HCT116 (cell line): ENCODE results near the gene FAM47E. TPM values are rescaled to one million over a fixed set of nuclear protein-coding genes. Genes with fewer than 3 reads are reported as not detected.

ENCODE experiments used
- ATAC-seq: fragments of 200-7000 bp; cut with Tn5 transposase; 2 replicates; pipeline ENCODE4 v1.9.1; 2020; ENCODE audit warnings: mild to moderate bottlenecking, moderate library complexity
- BruUV-seq: library from RNA; stranded (reverse); fragments of 400-500 nt; replicated peaks from 2 replicates; lab custom pipeline; 2021; lab: Mats Ljungman, UMichigan
- CTCF ChIA-PET: fragments of 300-600 bp; sonication (Branson Sonifier 250); formaldehyde crosslinking; loops from one replicate; lab custom pipeline; 2021; ENCODE audit warnings: antibody characterized with exemption; lab: Charles Lee
- POLR2A ChIA-PET: fragments of 300-600, 350-600 bp; sonication (Branson Sonifier 250); formaldehyde crosslinking; loops from one replicate; lab custom pipeline; 2021; ENCODE audit warnings: antibody characterized with exemption; lab: Charles Lee
- RAD21 ChIA-PET, 2 experiments: fragments of 300-600 bp; sonication (Branson Sonifier 250); formaldehyde crosslinking; loops; one replicate each; lab custom pipeline; 2023; ENCODE audit warnings: low total read pairs in 2 of 2; ENCODE audit not compliant: uncharacterized antibody in 2 of 2, unreplicated experiment in 2 of 2, low non-redundant PET in 1 of 2; lab: Charles Lee
- DNase-seq: peaks from one replicate; pipeline ENCODE4 v3.0.0-alpha.2; 2010; ENCODE audit warnings: low read depth, low spot score
- H2AFZ ChIP-seq: fragments of 200-600 bp; shearing (Covaris generic), sonication (generic); 2 replicates; pipeline ENCODE4 v1.6.1; 2017; ENCODE audit warnings: low read depth, mixed run types, mixed read lengths, antibody characterized with exemption, low read length; ENCODE audit not compliant: poor library complexity, severe bottlenecking
- H3K27ac ChIP-seq: 2 replicates; pipeline ENCODE4 v1.5.1; 2012; ENCODE audit warnings: low read depth, low read length
- H3K27me3 ChIP-seq: fragments of 200-600 bp; sonication (generic); 2 replicates; pipeline ENCODE4 v1.6.1; 2016; ENCODE audit warnings: mixed run types, low read length, mixed read lengths; ENCODE audit not compliant: insufficient read depth
- H3K36me3 ChIP-seq, 2 experiments: fragments of 200-500 bp in 1 of 2; fragments of 200-600 bp in 1 of 2; sonication (Bioruptor generic) in 1 of 2; sonication (generic) in 1 of 2; 2 replicates each; pipeline versions ENCODE4 v1.5.1 to v1.6.1; 2014 to 2016; ENCODE audit warnings: low read length in 2 of 2, inconsistent platforms in 1 of 2, mixed read lengths in 1 of 2, mixed run types in 1 of 2; ENCODE audit not compliant: insufficient read depth in 2 of 2, control insufficient read depth in 1 of 2
- H3K4me1 ChIP-seq, 2 experiments: fragments of 200-600 bp in 1 of 2; sonication (generic) in 1 of 2; 2 replicates each; pipeline versions ENCODE4 v1.5.1 to v1.6.1; 2012 to 2017; ENCODE audit warnings: low read length in 2 of 2, inconsistent platforms in 1 of 2, mild to moderate bottlenecking in 1 of 2, mixed read lengths in 1 of 2, mixed run types in 1 of 2, moderate library complexity in 1 of 2; ENCODE audit not compliant: insufficient read depth in 2 of 2, control insufficient read depth in 1 of 2
- H3K4me2 ChIP-seq: fragments of 200-600 bp; sonication (generic); 2 replicates; pipeline ENCODE4 v1.6.1; 2017; ENCODE audit warnings: mixed run types, low read length, mixed read lengths
- H3K4me3 ChIP-seq, 2 experiments: fragments of 200-600 bp in 1 of 2; sonication (generic) in 1 of 2; replicated peaks in 1 of 2; 2 replicates each; pipeline ENCODE4 v1.5.1; 2011 to 2016; ENCODE audit warnings: low read length in 2 of 2, control low read depth in 1 of 2, low read depth in 1 of 2, mild to moderate bottlenecking in 1 of 2, mixed read lengths in 1 of 2, mixed run types in 1 of 2
- H3K79me2 ChIP-seq: fragments of 200-600 bp; sonication (generic); 2 replicates; pipeline ENCODE4 v1.6.1; 2017; ENCODE audit warnings: mild to moderate bottlenecking, mixed run types, low read length, moderate library complexity, mixed read lengths; ENCODE audit not compliant: insufficient read depth
- H3K9ac ChIP-seq: fragments of 200-600 bp; sonication (generic); 2 replicates; pipeline ENCODE4 v1.6.1; 2016; ENCODE audit warnings: low read length, mixed read lengths
- H3K9me2 ChIP-seq: fragments of 200-600 bp; sonication (generic), shearing (Covaris generic); 2 replicates; pipeline ENCODE4 v1.6.1; 2017; ENCODE audit warnings: mixed run types, mild to moderate bottlenecking, moderate library complexity; ENCODE audit not compliant: insufficient read depth
- H3K9me3 ChIP-seq, 2 experiments: fragments of 200-500 bp in 1 of 2; fragments of 200-600 bp in 1 of 2; sonication (Bioruptor generic) in 1 of 2; sonication (generic) in 1 of 2; 2 replicates each; pipeline ENCODE4 v1.6.1; 2014 to 2017; ENCODE audit warnings: low read length in 2 of 2, mixed read lengths in 2 of 2, inconsistent platforms in 1 of 2, low read depth in 1 of 2, mild to moderate bottlenecking in 1 of 2, mixed run types in 1 of 2, moderate library complexity in 1 of 2; ENCODE audit not compliant: control insufficient read depth in 1 of 2, insufficient read depth in 1 of 2
- H4K20me1 ChIP-seq: fragments of 200-600 bp; sonication (generic), shearing (Covaris generic); 2 replicates; pipeline ENCODE4 v1.6.1; 2017; ENCODE audit warnings: mixed run types, mild to moderate bottlenecking, moderate library complexity; ENCODE audit not compliant: insufficient read depth
- ATF3 ChIP-seq: IDR thresholded peaks from 2 replicates; pipeline ENCODE4 v1.6.1; 2012
- CEBPB ChIP-seq: IDR thresholded peaks from 2 replicates; pipeline ENCODE4 v1.6.1; 2012; ENCODE audit warnings: low read depth
- ELF1 ChIP-seq: IDR thresholded peaks from 2 replicates; pipeline ENCODE4 v1.6.1; 2012; ENCODE audit warnings: low read depth, borderline replicate concordance
- POLR2A ChIP-seq: IDR thresholded peaks from 2 replicates; pipeline ENCODE4 v1.7.0; 2011; ENCODE audit warnings: borderline replicate concordance; ENCODE audit not compliant: insufficient read depth, insufficient read length; ENCODE audit errors: extremely low read depth
- POLR2AphosphoS5 ChIP-seq: IDR thresholded peaks from 2 replicates; pipeline ENCODE4 v1.6.1; 2011; ENCODE audit warnings: mild to moderate bottlenecking, low read depth, low read length, moderate library complexity
- SRF ChIP-seq: IDR thresholded peaks from 2 replicates; pipeline ENCODE4 v1.6.1; 2012; ENCODE audit warnings: low read depth
- YY1 ChIP-seq: IDR thresholded peaks from 2 replicates; pipeline ENCODE4 v1.6.1; 2011; ENCODE audit warnings: low read length, low read depth, moderate library complexity, mild to moderate bottlenecking; ENCODE audit not compliant: insufficient replicate concordance; ENCODE audit errors: extremely low read depth
- intact Hi-C: fragments of 100-400 bp; cut with micrococcal nuclease; formaldehyde crosslinking; loops from 2 replicates; pipeline ENCODE4 v1.10.0; 2022
- total RNA-seq: library from RNA; stranded (reverse); gene quantifications from one replicate; pipeline ENCODE4 v1.2.1, GENCODE V29; 2021; ENCODE audit not compliant: unreplicated experiment

Gene FAM47E
- total RNA-seq, 1 experiment from 2014 or later, result 0.91 TPM

DNA sequence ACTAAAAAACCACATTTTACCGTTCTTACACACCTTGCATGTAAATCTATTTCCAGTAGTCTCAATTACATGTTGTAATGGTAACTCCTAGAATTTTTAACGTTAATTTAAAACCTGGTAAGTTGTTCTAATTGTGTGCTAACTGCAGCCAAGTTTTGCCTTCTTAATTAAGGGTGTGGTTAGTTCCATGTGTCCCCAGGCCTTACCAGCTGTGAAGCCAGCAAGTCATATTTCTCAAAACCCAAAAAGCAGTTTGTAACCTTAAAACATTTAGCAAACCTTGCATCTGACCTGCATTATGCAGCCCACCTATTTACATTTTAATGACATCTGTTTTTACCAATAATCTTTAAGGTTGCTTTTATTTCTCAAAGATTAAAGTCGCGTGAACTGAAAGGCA lies 18.4 kb upstream of the FAM47E start:
- BruUV-seq, result TSS peak; percentile 59
- peak overlapping the region; percentile 87 for H3K4me2 ChIP-seq
- ATAC-seq (no peak), DNase-seq (no peak)
- H3K9me2 ChIP-seq, result no peaks in the 10 kb centered on the region
- peak overlapping the region; percentile 85 to 91 for H3K4me3 ChIP-seq
- H3K9me3 ChIP-seq, result peaks cover 4 to 23% of the 10 kb centered on the region in 2 experiments; a peak in 3 of 4 replicates
- no peak for TF ChIP-seq CEBPB
- TF ChIP-seq POLR2AphosphoS5, result no peak
- no peak for TF ChIP-seq SRF
- H2AFZ ChIP-seq, result no peak overlapping the region
- intact Hi-C loops, result no loop called here
- H3K27ac ChIP-seq, result no peak overlapping the region
- peaks cover 0 to 33% of the 10 kb centered on the region in 2 experiments; a peak in 3 of 4 replicates for H3K36me3 ChIP-seq
- peaks cover 17 to 26% of the 10 kb centered on the region in 2 experiments for H3K4me1 ChIP-seq
- peak overlapping the region; percentile 72 for H3K9ac ChIP-seq
- H3K27me3 ChIP-seq, result no peaks in the 10 kb centered on the region
- POLR2A ChIA-PET, result no interaction called here
- peaks cover 54% of the 10 kb centered on the region for H3K79me2 ChIP-seq
- RAD21 ChIA-PET, result no interaction called here
- CTCF ChIA-PET, result no interaction called here
- H4K20me1 ChIP-seq, result no peaks in the 10 kb centered on the region

GRCh38 chr4:76233529-76233928 lies 18.0 kb upstream of the FAM47E start:
- Histone ChIP-seq H3K9ac (peak overlapping the region; percentile 72), H3K4me1 (peaks cover 17 to 26% of the 10 kb centered on the region in 2 experiments)
- BruUV-seq, result no TSS peak
- POLR2A ChIA-PET, result no interaction called here
- peak; percentile 30; the same call in 1 of the 2 replicates for ATAC-seq
- TF ChIP-seq ELF1 (no peak), POLR2A (no peak), YY1 (no peak), ATF3 (no peak)
- TF ChIP-seq, all 23 proteins: peak for 0
- Histone ChIP-seq H3K4me3 (peak overlapping the region; percentile 85 to 91), H3K27ac (peak overlapping the region; percentile 67; the same call in 1 of the 2 replicates), H3K36me3 (peaks cover 0 to 33% of the 10 kb centered on the region in 2 experiments; a peak in 3 of 4 replicates), H2AFZ (no peak overlapping the region), H3K27me3 (no peaks in the 10 kb centered on the region), H3K9me2 (no peaks in the 10 kb centered on the region), H4K20me1 (no peaks in the 10 kb centered on the region), H3K9me3 (peaks cover 0 to 23% of the 10 kb centered on the region in 2 experiments; a peak in 1 of 4 replicates), H3K4me2 (peak overlapping the region; percentile 87), H3K79me2 (peaks cover 54% of the 10 kb centered on the region)
- intact Hi-C loops, result no loop called here
- RAD21 ChIA-PET, result no interaction called here
- CTCF ChIA-PET, result no interaction called here
- no peak for DNase-seq
